H1 (cell line): ENCODE measurements around the gene UFM1. TPM values are rescaled to one million over a fixed set of nuclear protein-coding genes. Genes with fewer than 3 reads are reported as not detected.
A peak's percentile ranks its signal among the peaks of the same experiment; 100 is the strongest.

ENCODE experiments used
- ASH2L ChIP-seq: fragments of 200-600, 300-600 bp; sonication (generic); IDR thresholded peaks from one replicate; pipeline ENCODE4 v1.7.1; 2017; ENCODE audit warnings: low read length
- CHD2 ChIP-seq: IDR thresholded peaks from 2 replicates; pipeline ENCODE4 v1.6.1; 2012; ENCODE audit warnings: low read length, improper control_type of control experiment
- EP300 ChIP-seq, 2 experiments: IDR thresholded peaks; 1 replicate in 1 of 2; 2 replicates in 1 of 2; pipeline ENCODE4 v1.6.1; 2011 to 2012; ENCODE audit warnings: low read depth in 2 of 2, low read length in 2 of 2, mild to moderate bottlenecking in 2 of 2, borderline replicate concordance in 1 of 2, inconsistent platforms in 1 of 2, moderate library complexity in 1 of 2
- GABPA ChIP-seq: IDR thresholded peaks from 2 replicates; pipeline ENCODE4 v1.6.1; 2011; ENCODE audit warnings: mild to moderate bottlenecking, low read length, moderate library complexity, borderline replicate concordance; ENCODE audit not compliant: insufficient read depth
- RBBP5 ChIP-seq: IDR thresholded peaks from 2 replicates; pipeline ENCODE4 v1.7.1; 2012; ENCODE audit warnings: low read depth, mild to moderate bottlenecking, inconsistent platforms, low read length, moderate library complexity, borderline replicate concordance
- RFX5 ChIP-seq: IDR thresholded peaks from 2 replicates; pipeline ENCODE4 v1.6.1; 2011; ENCODE audit warnings: low read depth, low read length, improper control_type of control experiment, borderline replicate concordance
- SP1 ChIP-seq: IDR thresholded peaks from 2 replicates; pipeline ENCODE4 v1.6.1; 2011; ENCODE audit warnings: low read depth, low read length
- SP4 ChIP-seq: IDR thresholded peaks from 2 replicates; pipeline ENCODE4 v1.6.1; 2012; ENCODE audit warnings: low read length, inconsistent platforms
- SRF ChIP-seq: IDR thresholded peaks from 2 replicates; pipeline ENCODE4 v1.6.1; 2011; ENCODE audit warnings: mild to moderate bottlenecking, low read depth, low read length, moderate library complexity
- TBP ChIP-seq: IDR thresholded peaks from 2 replicates; pipeline ENCODE4 v1.6.1; 2011; ENCODE audit warnings: low read depth, low read length, improper control_type of control experiment
- polyA plus RNA-seq, 7 experiments: library from polyadenylated mRNA; depleted of rRNA in 3 of 7; stranded (reverse) in 5 of 7; unstranded in 2 of 7; fragments of >200 nt in 5 of 7; fragments of 200-250 nt in 2 of 7; gene quantifications; 1 replicate in 5 of 7; 2 replicates in 1 of 7; 4 replicates in 1 of 7; pipeline versions ENCODE4 v1.2.1 to v1.2.3, GENCODE V29; 2011 to 2013; ENCODE audit warnings: missing spikeins in 2 of 7, mixed read lengths in 2 of 7
- total RNA-seq: library from RNA; stranded (reverse); fragmentation: NEBNext Ultra II Directional; extraction: Animal tissue kit (Norgen Biotek cat#: 25700); gene quantifications from 2 replicates; pipeline ENCODE4 v1.2.1, GENCODE V29; 2021
- TF ChIP-seq, protein P1 (sequence below): fragments of 300-600 bp; sonication (generic); IDR thresholded peaks from 2 replicates; pipeline ENCODE4 v1.7.1; 2012; ENCODE audit warnings: low read length, moderate library complexity, mild to moderate bottlenecking, inconsistent platforms; ENCODE audit not compliant: insufficient replicate concordance

Gene UFM1
- total and polyA plus RNA-seq, 2 of the 8 experiments (the other 6 are each of a cell fraction or from before 2014, with no cell fraction given), result 16.0 to 34.3 TPM

DNA sequence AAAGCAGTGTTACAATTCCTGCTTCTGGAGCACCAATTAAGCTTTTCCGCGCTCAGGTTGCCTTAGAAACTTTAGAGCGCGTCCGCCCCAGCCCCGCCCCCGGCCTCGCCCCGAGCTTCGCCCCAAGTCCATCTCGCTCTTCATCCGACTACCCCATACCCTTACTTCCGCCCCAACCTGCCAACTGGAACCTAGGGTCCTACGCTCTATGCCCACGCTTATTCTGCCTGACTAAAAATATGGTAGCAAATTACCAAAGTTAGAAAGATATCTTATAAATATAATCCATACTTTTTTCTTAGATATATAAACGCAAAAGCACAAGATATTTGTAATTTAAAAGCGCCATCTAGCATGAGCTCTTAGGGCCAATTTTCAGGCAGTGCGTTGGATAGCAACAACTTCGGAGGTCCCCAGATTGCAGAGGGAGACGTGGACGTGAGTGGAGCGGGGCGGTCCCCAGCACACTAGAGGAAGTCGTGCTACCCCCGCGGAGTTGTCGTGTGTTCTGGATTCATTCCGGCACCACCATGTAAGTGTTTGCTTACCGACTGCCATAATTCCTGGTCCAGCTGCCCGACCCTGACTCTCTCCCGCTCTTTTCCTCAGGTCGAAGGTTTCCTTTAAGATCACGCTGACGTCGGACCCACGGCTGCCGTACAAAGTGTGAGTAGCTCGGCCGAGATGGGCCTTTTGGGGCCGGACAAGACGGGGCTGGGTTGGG is at the start of gene UFM1 (continued):
- TF ChIP-seq, protein P1, sequence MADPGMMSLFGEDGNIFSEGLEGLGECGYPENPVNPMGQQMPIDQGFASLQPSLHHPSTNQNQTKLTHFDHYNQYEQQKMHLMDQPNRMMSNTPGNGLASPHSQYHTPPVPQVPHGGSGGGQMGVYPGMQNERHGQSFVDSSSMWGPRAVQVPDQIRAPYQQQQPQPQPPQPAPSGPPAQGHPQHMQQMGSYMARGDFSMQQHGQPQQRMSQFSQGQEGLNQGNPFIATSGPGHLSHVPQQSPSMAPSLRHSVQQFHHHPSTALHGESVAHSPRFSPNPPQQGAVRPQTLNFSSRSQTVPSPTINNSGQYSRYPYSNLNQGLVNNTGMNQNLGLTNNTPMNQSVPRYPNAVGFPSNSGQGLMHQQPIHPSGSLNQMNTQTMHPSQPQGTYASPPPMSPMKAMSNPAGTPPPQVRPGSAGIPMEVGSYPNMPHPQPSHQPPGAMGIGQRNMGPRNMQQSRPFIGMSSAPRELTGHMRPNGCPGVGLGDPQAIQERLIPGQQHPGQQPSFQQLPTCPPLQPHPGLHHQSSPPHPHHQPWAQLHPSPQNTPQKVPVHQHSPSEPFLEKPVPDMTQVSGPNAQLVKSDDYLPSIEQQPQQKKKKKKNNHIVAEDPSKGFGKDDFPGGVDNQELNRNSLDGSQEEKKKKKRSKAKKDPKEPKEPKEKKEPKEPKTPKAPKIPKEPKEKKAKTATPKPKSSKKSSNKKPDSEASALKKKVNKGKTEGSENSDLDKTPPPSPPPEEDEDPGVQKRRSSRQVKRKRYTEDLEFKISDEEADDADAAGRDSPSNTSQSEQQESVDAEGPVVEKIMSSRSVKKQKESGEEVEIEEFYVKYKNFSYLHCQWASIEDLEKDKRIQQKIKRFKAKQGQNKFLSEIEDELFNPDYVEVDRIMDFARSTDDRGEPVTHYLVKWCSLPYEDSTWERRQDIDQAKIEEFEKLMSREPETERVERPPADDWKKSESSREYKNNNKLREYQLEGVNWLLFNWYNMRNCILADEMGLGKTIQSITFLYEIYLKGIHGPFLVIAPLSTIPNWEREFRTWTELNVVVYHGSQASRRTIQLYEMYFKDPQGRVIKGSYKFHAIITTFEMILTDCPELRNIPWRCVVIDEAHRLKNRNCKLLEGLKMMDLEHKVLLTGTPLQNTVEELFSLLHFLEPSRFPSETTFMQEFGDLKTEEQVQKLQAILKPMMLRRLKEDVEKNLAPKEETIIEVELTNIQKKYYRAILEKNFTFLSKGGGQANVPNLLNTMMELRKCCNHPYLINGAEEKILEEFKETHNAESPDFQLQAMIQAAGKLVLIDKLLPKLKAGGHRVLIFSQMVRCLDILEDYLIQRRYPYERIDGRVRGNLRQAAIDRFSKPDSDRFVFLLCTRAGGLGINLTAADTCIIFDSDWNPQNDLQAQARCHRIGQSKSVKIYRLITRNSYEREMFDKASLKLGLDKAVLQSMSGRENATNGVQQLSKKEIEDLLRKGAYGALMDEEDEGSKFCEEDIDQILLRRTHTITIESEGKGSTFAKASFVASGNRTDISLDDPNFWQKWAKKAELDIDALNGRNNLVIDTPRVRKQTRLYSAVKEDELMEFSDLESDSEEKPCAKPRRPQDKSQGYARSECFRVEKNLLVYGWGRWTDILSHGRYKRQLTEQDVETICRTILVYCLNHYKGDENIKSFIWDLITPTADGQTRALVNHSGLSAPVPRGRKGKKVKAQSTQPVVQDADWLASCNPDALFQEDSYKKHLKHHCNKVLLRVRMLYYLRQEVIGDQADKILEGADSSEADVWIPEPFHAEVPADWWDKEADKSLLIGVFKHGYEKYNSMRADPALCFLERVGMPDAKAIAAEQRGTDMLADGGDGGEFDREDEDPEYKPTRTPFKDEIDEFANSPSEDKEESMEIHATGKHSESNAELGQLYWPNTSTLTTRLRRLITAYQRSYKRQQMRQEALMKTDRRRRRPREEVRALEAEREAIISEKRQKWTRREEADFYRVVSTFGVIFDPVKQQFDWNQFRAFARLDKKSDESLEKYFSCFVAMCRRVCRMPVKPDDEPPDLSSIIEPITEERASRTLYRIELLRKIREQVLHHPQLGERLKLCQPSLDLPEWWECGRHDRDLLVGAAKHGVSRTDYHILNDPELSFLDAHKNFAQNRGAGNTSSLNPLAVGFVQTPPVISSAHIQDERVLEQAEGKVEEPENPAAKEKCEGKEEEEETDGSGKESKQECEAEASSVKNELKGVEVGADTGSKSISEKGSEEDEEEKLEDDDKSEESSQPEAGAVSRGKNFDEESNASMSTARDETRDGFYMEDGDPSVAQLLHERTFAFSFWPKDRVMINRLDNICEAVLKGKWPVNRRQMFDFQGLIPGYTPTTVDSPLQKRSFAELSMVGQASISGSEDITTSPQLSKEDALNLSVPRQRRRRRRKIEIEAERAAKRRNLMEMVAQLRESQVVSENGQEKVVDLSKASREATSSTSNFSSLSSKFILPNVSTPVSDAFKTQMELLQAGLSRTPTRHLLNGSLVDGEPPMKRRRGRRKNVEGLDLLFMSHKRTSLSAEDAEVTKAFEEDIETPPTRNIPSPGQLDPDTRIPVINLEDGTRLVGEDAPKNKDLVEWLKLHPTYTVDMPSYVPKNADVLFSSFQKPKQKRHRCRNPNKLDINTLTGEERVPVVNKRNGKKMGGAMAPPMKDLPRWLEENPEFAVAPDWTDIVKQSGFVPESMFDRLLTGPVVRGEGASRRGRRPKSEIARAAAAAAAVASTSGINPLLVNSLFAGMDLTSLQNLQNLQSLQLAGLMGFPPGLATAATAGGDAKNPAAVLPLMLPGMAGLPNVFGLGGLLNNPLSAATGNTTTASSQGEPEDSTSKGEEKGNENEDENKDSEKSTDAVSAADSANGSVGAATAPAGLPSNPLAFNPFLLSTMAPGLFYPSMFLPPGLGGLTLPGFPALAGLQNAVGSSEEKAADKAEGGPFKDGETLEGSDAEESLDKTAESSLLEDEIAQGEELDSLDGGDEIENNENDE, result no peak
- no peak for TF ChIP-seq GABPA
- TF ChIP-seq ASH2L, result peak; percentile 81
- no peak for TF ChIP-seq SP1
- TF ChIP-seq SP4, result peak; percentile 99
- no peak for TF ChIP-seq SRF
- TF ChIP-seq RBBP5, result peak; percentile 52; the same call in 1 of the 2 replicates
- TF ChIP-seq CHD2, result no peak
- TF ChIP-seq TBP, result no peak
- no peak for TF ChIP-seq RFX5
- no peak for TF ChIP-seq EP300 (IDR thresholded peaks at IDR 0.05; ENCODE audit: borderline replicate concordance in 1 of 2, low read depth in 2 of 2, low read length in 2 of 2)
